ENCODE data around the gene FBXO40.

FBXO40 gene

DNA sequence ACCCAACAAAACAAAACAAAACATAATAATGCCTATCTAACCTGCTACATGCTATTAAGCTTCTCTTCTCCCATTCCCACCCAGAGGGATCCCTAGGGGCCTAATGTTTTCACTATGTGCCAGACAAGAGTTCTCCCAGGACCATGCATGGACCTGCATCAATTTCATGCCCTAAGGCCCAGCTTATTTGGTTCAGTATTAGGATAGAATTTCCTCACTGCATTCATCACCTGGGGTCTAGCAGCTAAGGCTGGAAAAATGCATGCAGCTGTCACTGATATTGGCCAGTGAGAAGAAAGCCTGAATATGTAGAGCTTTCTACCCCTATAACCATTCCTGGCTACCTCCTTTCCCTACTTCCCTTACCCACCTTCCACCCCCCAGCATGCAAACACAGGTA, 69.6 kb downstream of the FBXO40 start:
- no peak for DNase-seq (ENCODE audit: low read depth)

DNA sequence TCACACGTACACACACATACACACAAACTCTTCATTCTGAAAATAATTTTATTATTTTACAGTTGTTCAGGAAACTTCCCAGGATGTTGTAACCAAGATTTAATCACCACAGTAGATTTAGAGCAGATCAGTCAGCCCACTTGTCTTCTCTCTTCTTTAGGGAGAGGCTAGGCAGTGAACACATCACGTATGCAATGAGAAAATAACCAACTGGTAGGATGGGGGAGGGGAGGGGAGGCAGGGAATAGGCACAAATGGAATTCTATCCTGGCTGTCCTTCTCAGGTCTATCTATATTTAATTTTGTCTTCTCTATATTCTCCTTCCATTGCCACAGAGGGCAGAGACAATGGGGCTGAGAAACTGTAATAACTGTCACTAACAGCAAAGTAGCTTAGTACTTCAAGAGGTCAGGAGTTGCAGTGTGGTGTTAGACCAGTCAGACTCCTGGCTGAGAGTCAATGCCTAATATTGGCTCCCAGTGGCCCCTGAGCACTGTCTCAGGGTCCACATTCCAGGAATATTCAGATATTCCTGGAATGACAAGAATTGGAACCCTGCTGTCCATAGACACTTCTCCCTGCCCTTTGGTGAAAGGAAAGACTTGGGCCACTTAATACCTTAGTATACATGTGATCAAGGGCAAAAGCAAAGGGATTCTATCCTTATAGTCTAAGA, 70.1 kb downstream of the FBXO40 start:
- DNase-seq (ENCODE audit: low read depth) = no peak

DNA sequence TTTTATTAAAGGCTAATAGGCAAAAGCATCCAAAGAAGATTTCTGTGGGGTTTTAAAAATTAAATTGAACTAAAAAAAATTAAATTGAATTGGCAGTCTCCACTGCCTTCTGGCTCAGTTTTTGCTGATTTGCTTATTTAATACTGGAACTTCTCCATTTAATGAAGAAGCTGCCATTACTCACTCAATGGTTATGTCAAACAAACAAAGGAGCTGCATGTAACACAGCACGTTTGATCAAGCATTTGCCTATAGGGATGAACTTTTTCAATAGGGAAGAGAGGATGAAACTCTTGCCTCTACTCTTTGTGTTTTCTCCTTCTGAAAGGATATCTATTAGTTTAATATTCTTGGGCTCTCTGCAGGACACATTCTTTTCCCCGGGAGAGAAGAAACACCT, 72.3 kb downstream of the FBXO40 start:
- DNase-seq (ENCODE audit: low read depth) = no peak

DNA sequence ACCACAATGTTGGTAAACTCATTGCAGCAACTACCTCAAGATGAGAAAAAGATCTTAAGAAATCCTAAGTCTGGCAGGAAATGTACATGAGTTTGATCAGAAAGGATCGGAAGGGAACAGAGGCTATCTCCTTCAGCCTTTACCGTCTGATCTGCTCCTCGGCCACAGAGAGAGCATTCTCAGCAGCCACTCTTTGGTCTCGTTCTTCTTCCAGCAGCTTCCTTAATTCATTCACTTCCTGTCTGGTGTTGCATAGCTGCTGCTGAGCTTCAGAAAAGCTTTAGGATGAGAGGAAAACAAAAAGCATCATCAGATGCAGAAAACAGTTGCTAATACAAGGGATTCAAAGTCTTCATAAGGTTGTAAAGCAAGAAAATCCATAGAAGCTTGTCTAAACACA, 74.2 kb downstream of the FBXO40 start:
- DNase-seq (ENCODE audit: low read depth) = no peak

DNA sequence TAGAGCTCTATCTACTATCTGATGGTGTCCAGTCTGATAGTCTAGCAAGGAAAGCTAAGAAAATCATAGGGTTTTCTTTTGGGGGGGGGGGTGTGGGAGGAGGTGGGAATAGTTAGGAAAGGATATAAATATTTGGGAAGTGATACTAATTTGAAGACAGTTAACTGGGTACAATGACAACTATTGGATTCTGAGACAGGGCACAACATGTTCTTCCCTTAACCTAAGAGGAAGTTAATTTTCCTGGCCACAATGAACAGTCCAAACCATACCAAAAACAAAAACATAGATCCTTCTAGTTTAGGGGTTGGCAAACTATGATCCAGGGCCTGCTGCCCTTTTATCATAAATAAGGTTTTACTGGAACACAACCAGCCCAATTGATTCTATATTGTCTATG, 77.5 kb downstream of the FBXO40 start:
- DNase-seq (ENCODE audit: low read depth) = no peak

DNA sequence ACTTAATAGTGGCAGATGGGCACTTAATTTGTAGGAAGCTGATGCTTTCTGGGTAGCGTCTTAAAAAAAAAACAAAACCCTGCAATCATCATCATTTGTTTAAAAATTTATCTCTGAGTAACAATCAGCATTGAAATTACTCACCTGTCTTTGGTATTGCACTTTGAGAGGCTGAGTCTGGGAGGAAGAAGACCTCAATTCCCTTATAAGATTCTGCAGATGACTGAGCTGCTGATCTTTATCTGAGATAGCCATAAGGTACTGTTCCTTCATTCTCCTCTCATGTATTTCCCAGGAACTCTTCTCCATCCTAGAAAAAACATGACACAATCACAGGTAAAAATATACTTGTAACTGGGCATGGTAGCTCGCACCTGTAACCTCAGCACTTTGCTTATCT, 84.0 kb downstream of the FBXO40 start:
- no peak for DNase-seq (ENCODE audit: low read depth)

All from iris pigment epithelial cell (primary cell).